ENCODE measurements around the gene ZBTB16. TPM values are rescaled to one million over a fixed set of nuclear protein-coding genes. Genes with fewer than 3 reads are reported as not detected.

Gene ZBTB16
- total and polyA plus RNA-seq, 2 of the 13 experiments (the other 11 are each of a cell fraction or from before 2014, with no cell fraction given) = not detected

GRCh38 chr11:114058871-114059277 lies 637 bp upstream of the ZBTB16 start:
- intact Hi-C loops (cut with micrococcal nuclease; ENCODE audit: unreplicated experiment) (no loop called here), in situ Hi-C loops (cut with HindIII; ENCODE audit: extremely low pct_ligation_motif_present, low pct_unique_long_range_greater_than_20kb) (no loop called here)
- no peak for ATAC-seq
- Histone ChIP-seq H3K4me3 (replicated peaks in 1 of 3; ENCODE audit: insufficient read depth in 1 of 3, low read depth in 2 of 3, low read length in 3 of 3) (no peak overlapping the region), H3K36me3 (replicated peaks in 1 of 2; ENCODE audit: control insufficient read depth in 1 of 2, insufficient read depth in 2 of 2, low read length in 2 of 2) (no peaks in the 10 kb centered on the region), H3K79me2 (ENCODE audit: insufficient read depth, low read length) (no peaks in the 10 kb centered on the region), H3K27ac (ENCODE audit: extremely low read length, insufficient read depth, low read length) (no peak overlapping the region), H3K4me2 (ENCODE audit: low read depth, low read length) (no peak overlapping the region), H3K4me1 (ENCODE audit: insufficient read depth, low read length) (no peaks in the 10 kb centered on the region), H3K9me3 (ENCODE audit: low read length) (no peaks in the 10 kb centered on the region), H3K9ac (ENCODE audit: insufficient read depth, low read depth, low read length) (no peak overlapping the region), H2AFZ (ENCODE audit: low read length) (no peak overlapping the region), H4K20me1 (ENCODE audit: insufficient read depth, low read length) (0 out of 2 replicates have a peak, but pooled peaks cover 4% of the 10 kb centered on the region), H3K27me3 (ENCODE audit: control insufficient read depth in 1 of 2, insufficient read depth in 2 of 2, low read length in 2 of 2) (peaks cover 9 to 66% of the 10 kb centered on the region in 2 experiments)
- 42% methylated on average over 25 of the region's 25 CpGs for WGBS (ENCODE audit: low lambda C conversion rate)
- no TSS peak for BruUV-seq (replicated peaks)
- DNase-seq (ENCODE audit: low spot score) = no peak
- ChIA-PET CTCF (ENCODE audit: low intra/inter-chr PET ratio, low total read pairs) (no interaction called here), POLR2A (no interaction called here)
- no peak for FAIRE-seq
- no peak for TF ChIP-seq RBFOX2 (IDR thresholded peaks at IDR 0.05; ENCODE audit: low read depth, low read length)
- TF ChIP-seq MYPOP (CRISPR knock-in tag; IDR thresholded peaks at IDR 0.05) = no peak
- TF ChIP-seq, protein P1, sequence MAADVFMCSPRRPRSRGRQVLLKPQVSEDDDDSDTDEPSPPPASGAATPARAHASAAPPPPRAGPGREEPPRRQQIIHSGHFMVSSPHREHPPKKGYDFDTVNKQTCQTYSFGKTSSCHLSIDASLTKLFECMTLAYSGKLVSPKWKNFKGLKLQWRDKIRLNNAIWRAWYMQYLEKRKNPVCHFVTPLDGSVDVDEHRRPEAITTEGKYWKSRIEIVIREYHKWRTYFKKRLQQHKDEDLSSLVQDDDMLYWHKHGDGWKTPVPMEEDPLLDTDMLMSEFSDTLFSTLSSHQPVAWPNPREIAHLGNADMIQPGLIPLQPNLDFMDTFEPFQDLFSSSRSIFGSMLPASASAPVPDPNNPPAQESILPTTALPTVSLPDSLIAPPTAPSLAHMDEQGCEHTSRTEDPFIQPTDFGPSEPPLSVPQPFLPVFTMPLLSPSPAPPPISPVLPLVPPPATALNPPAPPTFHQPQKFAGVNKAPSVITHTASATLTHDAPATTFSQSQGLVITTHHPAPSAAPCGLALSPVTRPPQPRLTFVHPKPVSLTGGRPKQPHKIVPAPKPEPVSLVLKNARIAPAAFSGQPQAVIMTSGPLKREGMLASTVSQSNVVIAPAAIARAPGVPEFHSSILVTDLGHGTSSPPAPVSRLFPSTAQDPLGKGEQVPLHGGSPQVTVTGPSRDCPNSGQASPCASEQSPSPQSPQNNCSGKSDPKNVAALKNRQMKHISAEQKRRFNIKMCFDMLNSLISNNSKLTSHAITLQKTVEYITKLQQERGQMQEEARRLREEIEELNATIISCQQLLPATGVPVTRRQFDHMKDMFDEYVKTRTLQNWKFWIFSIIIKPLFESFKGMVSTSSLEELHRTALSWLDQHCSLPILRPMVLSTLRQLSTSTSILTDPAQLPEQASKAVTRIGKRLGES (CRISPR knock-in tag; IDR thresholded peaks at IDR 0.05; ENCODE audit: borderline replicate concordance) = no peak
- no peak for TF ChIP-seq HOXA5 (CRISPR knock-in tag; IDR thresholded peaks at IDR 0.05)

DNA sequence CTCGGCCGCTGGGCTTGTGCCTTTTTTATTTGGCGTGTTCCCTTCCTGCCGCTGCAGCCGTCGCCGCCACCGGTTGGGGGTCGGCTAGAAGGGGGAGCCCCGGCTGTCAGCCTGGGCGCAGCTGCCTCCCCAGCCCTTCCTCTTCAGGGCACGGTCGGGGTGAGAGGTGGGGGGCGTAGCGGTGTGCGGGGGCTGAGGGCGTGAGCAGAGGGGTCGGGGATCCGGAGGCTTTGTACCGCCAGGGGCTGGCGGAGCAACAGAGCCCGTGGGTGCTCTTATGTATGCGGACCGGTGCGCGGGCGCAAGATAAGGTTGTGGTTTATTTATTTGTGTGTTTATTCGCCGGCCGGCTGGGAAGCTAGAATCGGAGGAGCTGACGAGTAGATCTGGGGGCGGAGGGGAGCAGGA lies 477 bp downstream of the ZBTB16 start:
- no TSS peak for BruUV-seq (replicated peaks)
- in situ Hi-C loops (cut with HindIII; ENCODE audit: extremely low pct_ligation_motif_present, low pct_unique_long_range_greater_than_20kb) (no loop called here), intact Hi-C loops (cut with micrococcal nuclease; ENCODE audit: unreplicated experiment) (no loop called here)
- ATAC-seq (no peak), DNase-seq (ENCODE audit: low spot score) (no peak), FAIRE-seq (no peak)
- 0 out of 2 replicates have a peak, but pooled peaks cover 4% of the 10 kb centered on the region for H4K20me1 ChIP-seq (ENCODE audit: insufficient read depth, low read length)
- no peaks in the 10 kb centered on the region for H3K79me2 ChIP-seq (ENCODE audit: insufficient read depth, low read length)
- ChIA-PET POLR2A (no interaction called here), CTCF (ENCODE audit: low intra/inter-chr PET ratio, low total read pairs) (no interaction called here)
- H3K27ac ChIP-seq (ENCODE audit: extremely low read length, insufficient read depth, low read length) = no peak overlapping the region
- H3K36me3 ChIP-seq (replicated peaks in 1 of 2; ENCODE audit: control insufficient read depth in 1 of 2, insufficient read depth in 2 of 2, low read length in 2 of 2) = no peaks in the 10 kb centered on the region
- H3K4me2 ChIP-seq (ENCODE audit: low read depth, low read length) = no peak overlapping the region
- no peak overlapping the region for H3K9ac ChIP-seq (ENCODE audit: insufficient read depth, low read depth, low read length)
- no peak overlapping the region for H2AFZ ChIP-seq (ENCODE audit: low read length)
- no peaks in the 10 kb centered on the region for H3K9me3 ChIP-seq (ENCODE audit: low read length)
- no peaks in the 10 kb centered on the region for H3K4me1 ChIP-seq (ENCODE audit: insufficient read depth, low read length)
- peaks cover 9 to 77% of the 10 kb centered on the region in 2 experiments for H3K27me3 ChIP-seq (ENCODE audit: control insufficient read depth in 1 of 2, insufficient read depth in 2 of 2, low read length in 2 of 2)
- 30% methylated on average over 10 of the region's 33 CpGs for WGBS (ENCODE audit: low lambda C conversion rate)
- no peak overlapping the region for H3K4me3 ChIP-seq (replicated peaks in 1 of 3; ENCODE audit: insufficient read depth in 1 of 3, low read depth in 2 of 3, low read length in 3 of 3)
- TF ChIP-seq KDM5B (CRISPR knock-in tag; IDR thresholded peaks at IDR 0.05; ENCODE audit: borderline replicate concordance) (no peak), RELA (CRISPR knock-in tag; IDR thresholded peaks at IDR 0.05) (no peak), HES4 (CRISPR knock-in tag; IDR thresholded peaks at IDR 0.05; ENCODE audit: borderline replicate concordance) (no peak), KLF6 (CRISPR knock-in tag; IDR thresholded peaks at IDR 0.05) (no peak), PAX8 (CRISPR knock-in tag; IDR thresholded peaks at IDR 0.05; ENCODE audit: borderline replicate concordance) (no peak), ZNF841 (CRISPR knock-in tag; IDR thresholded peaks at IDR 0.05; ENCODE audit: borderline replicate concordance) (no peak), MXD1 (CRISPR knock-in tag; IDR thresholded peaks at IDR 0.05) (no peak)
- TF ChIP-seq, protein P2, sequence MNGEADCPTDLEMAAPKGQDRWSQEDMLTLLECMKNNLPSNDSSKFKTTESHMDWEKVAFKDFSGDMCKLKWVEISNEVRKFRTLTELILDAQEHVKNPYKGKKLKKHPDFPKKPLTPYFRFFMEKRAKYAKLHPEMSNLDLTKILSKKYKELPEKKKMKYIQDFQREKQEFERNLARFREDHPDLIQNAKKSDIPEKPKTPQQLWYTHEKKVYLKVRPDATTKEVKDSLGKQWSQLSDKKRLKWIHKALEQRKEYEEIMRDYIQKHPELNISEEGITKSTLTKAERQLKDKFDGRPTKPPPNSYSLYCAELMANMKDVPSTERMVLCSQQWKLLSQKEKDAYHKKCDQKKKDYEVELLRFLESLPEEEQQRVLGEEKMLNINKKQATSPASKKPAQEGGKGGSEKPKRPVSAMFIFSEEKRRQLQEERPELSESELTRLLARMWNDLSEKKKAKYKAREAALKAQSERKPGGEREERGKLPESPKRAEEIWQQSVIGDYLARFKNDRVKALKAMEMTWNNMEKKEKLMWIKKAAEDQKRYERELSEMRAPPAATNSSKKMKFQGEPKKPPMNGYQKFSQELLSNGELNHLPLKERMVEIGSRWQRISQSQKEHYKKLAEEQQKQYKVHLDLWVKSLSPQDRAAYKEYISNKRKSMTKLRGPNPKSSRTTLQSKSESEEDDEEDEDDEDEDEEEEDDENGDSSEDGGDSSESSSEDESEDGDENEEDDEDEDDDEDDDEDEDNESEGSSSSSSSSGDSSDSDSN (CRISPR knock-in tag; IDR thresholded peaks at IDR 0.05) = no peak

Data from HepG2 (cell line).